Sigmoid colon (tissue), 7 donors: ENCODE data around the gene ZNF672. TPM values are rescaled to one million over a fixed set of nuclear protein-coding genes. Genes with fewer than 3 reads are reported as not detected.

Source experiments
- DNase-seq: peaks from one replicate; pipeline ENCODE4 v3.0.0-alpha.2; 2019
- H3K27ac ChIP-seq, 4 donors: fragments of 200-600 bp; sonication (generic); one replicate each; pipeline ENCODE4 v1.5.1; 2016 to 2019; ENCODE audit warnings: mild to moderate bottlenecking in 1 of 4
- H3K27me3 ChIP-seq, 3 donors: fragments of 200-600 bp; sonication (generic); one replicate each; pipeline ENCODE4 v1.5.1; 2019; ENCODE audit warnings: mild to moderate bottlenecking in 1 of 3
- H3K36me3 ChIP-seq, 4 donors: fragments of 200-600 bp; sonication (generic); one replicate each; pipeline ENCODE4 v1.5.1; 2016 to 2019
- H3K4me1 ChIP-seq, 4 donors: fragments of 200-600 bp; sonication (generic); one replicate each; pipeline ENCODE4 v1.5.1; 2017 to 2019
- H3K4me3 ChIP-seq, 4 donors: fragments of 200-600 bp; sonication (generic); one replicate each; pipeline ENCODE4 v1.5.1; 2017 to 2019; ENCODE audit warnings: mild to moderate bottlenecking in 2 of 4, moderate library complexity in 1 of 4
- H3K9me3 ChIP-seq, 4 donors: fragments of 200-600 bp in 3 of 4; sonication (generic) in 3 of 4; one replicate each; pipeline versions ENCODE4 v1.5.1 to v1.6.1; 2013 to 2019
- CTCF ChIP-seq, 4 experiments: fragments of 450-650 bp in 3 of 4; fragments of 200-600 bp in 1 of 4; IDR thresholded peaks; one replicate each; pipeline ENCODE4 v1.5.1; 2016 to 2019; ENCODE audit warnings: antibody characterized with exemption in 4 of 4, mild to moderate bottlenecking in 3 of 4, moderate library complexity in 2 of 4
- EP300 ChIP-seq, 4 donors: sonication (generic); formaldehyde crosslinking; IDR thresholded peaks; one replicate each; pipeline ENCODE4 v1.6.1; 2017; ENCODE audit warnings: antibody characterized with exemption in 4 of 4
- POLR2A ChIP-seq, 2 donors: fragments of 450-650 bp; IDR thresholded peaks; one replicate each; pipeline ENCODE4 v1.6.1; 2016; ENCODE audit warnings: antibody characterized with exemption in 2 of 2, mild to moderate bottlenecking in 2 of 2, moderate library complexity in 2 of 2
- POLR2AphosphoS5 ChIP-seq, 4 donors: sonication (generic); formaldehyde crosslinking; IDR thresholded peaks; one replicate each; pipeline ENCODE4 v1.6.1; 2017; ENCODE audit warnings: antibody characterized with exemption in 4 of 4
- WGBS, 2 donors: extraction: QIAGEN DNeasy Blood & Tissue Kit; methylation state at CpG; one replicate each; pipeline ENCODE4 v1.1.7; 2013; 5-methylcytosine and 5-hydroxymethylcytosine counted together
- intact Hi-C: fragments of 100-400 bp; cut with DNase I; formaldehyde crosslinking; loops from one replicate; pipeline ENCODE4 v1.15.1; 2023
- polyA plus RNA-seq, 3 donors: library from polyadenylated mRNA; stranded (reverse); fragments of 200-250 nt; gene quantifications; one replicate each; pipeline ENCODE4 v1.2.3, GENCODE V29; 2013
- total RNA-seq, 4 donors: library from RNA; depleted of rRNA; stranded (reverse); fragments of >200 nt; gene quantifications; one replicate each; pipeline ENCODE4 v1.1.0, GENCODE V29; 2016
- donor health status: healthy with polysubstance abuse.
- donor health status: Bipolar disorder and iron deficiency.
- donor health status: healthy.

The ZNF672 gene
- total and polyA plus RNA-seq, 7 donors = 14.4 to 31.1 (median 21.4) TPM

- peak; percentile 48 for DNase-seq
- WGBS, 2 donors = 4 to 12% methylated on average over 4 of the region's 4 CpGs
- Histone ChIP-seq H3K9me3 (no peaks in the 10 kb centered on the region), H3K4me1 (peaks cover 0 to 34% (median 26%) of the 10 kb centered on the region in 4 donors), H3K27me3 (no peaks in the 10 kb centered on the region), H3K36me3 (no peaks in the 10 kb centered on the region), H3K4me3 (peak overlapping the region; percentile 38 to 59 (median 54)), H3K27ac (peak overlapping the region; percentile 62 to 77 (median 74))
- intact Hi-C loops = no loop called here
- TF ChIP-seq POLR2AphosphoS5 (IDR thresholded peaks at IDR 0.05) = no peak
- TF ChIP-seq CTCF (IDR thresholded peaks at IDR 0.05) = no peak
- TF ChIP-seq EP300 (IDR thresholded peaks at IDR 0.05) = no peak
- no peak for TF ChIP-seq POLR2A (IDR thresholded peaks at IDR 0.05)
Observed at GRCh38 chr1:248862695-248862997, 24.6 kb downstream of the ZNF672 start.

- 13 to 18% methylated on average over 46 of the region's 46 CpGs for WGBS, 2 donors
- intact Hi-C loops = no loop called here
- no peaks in the 10 kb centered on the region for H3K27me3 ChIP-seq
- H3K9me3 ChIP-seq = no peaks in the 10 kb centered on the region
- H3K36me3 ChIP-seq = no peaks in the 10 kb centered on the region
- peak; percentile 96 for DNase-seq
- no peak for TF ChIP-seq EP300 (IDR thresholded peaks at IDR 0.05)
- peak; percentile 23 to 58 (median 53) for TF ChIP-seq POLR2AphosphoS5 (IDR thresholded peaks at IDR 0.05)
- TF ChIP-seq CTCF (IDR thresholded peaks at IDR 0.05) = no peak
- peak in 1 of 2 donors; percentile 50 for TF ChIP-seq POLR2A (IDR thresholded peaks at IDR 0.05)
- peak overlapping the region; percentile 38 to 59 (median 54) for H3K4me3 ChIP-seq
- H3K4me1 ChIP-seq = peaks cover 0 to 28% (median 20%) of the 10 kb centered on the region in 4 donors
- H3K27ac ChIP-seq = peak overlapping the region; percentile 62 to 77 (median 74)
Observed at GRCh38 chr1:248862998-248863881, 25.2 kb downstream of the ZNF672 start.

GRCh38 chr1:248871837-248872401 is 33.9 kb downstream of the ZNF672 start:
- DNase-seq = no peak
- H3K27ac ChIP-seq = peak overlapping the region; percentile 93 to 96 (median 96)
- no peak overlapping the region for H3K4me3 ChIP-seq
- no peaks in the 10 kb centered on the region for H3K27me3 ChIP-seq
- peaks cover 0 to 7% (median 3%) of the 10 kb centered on the region in 4 donors for H3K4me1 ChIP-seq
- H3K36me3 ChIP-seq = no peaks in the 10 kb centered on the region
- no peak for TF ChIP-seq EP300 (IDR thresholded peaks at IDR 0.05)
- TF ChIP-seq POLR2AphosphoS5 (IDR thresholded peaks at IDR 0.05) = no peak
- TF ChIP-seq CTCF (IDR thresholded peaks at IDR 0.05) = no peak
- TF ChIP-seq POLR2A (IDR thresholded peaks at IDR 0.05) = no peak
- intact Hi-C loops = loop anchor here (2.0 kb wide), 1 partner anchor 13 kb away; the partner anchor contains the start of gene ZNF692
- no peaks in the 10 kb centered on the region for H3K9me3 ChIP-seq
- 98% methylated on average over 3 of the region's 3 CpGs for WGBS, 2 donors

- peak overlapping the region; percentile 44 to 64 (median 58) for H3K4me3 ChIP-seq
- whole genome bisulfite sequencing, 2 donors = 1 to 2% methylated on average over 31 of the region's 31 CpGs
- peaks cover 0 to 7% (median 3%) of the 10 kb centered on the region in 4 donors for H3K4me1 ChIP-seq
- H3K9me3 ChIP-seq = no peaks in the 10 kb centered on the region
- peak in 2 of 4 donors; percentile 30 to 60 for TF ChIP-seq POLR2AphosphoS5 (IDR thresholded peaks at IDR 0.05)
- no peak for TF ChIP-seq EP300 (IDR thresholded peaks at IDR 0.05)
- H3K27me3 ChIP-seq = no peaks in the 10 kb centered on the region
- H3K36me3 ChIP-seq = no peaks in the 10 kb centered on the region
- H3K27ac ChIP-seq = peak overlapping the region; percentile 93 to 96 (median 96)
- DNase-seq = peak; percentile 86
- intact Hi-C loops = loop anchor here (1.0 to 2.0 kb wide), 2 partner anchors 14 to 35 kb away; partner anchors contain the start of genes ZNF672 and ZNF692
Observed at GRCh38 chr1:248872752-248873408, 34.9 kb downstream of the ZNF672 start.
